Activated CD4-positive, alpha-beta T cell treated with anti-CD3 and anti-CD28 coated beads, Interleukin-2, amount 10 ng/mL, durations not matched to agents 24 days and 14 days (primary cell): ENCODE data around the gene IFI27L1. TPM values are rescaled to one million over a fixed set of nuclear protein-coding genes. Genes with fewer than 3 reads are reported as not detected.
A peak's percentile ranks its signal among the peaks of the same experiment; 100 is the strongest.

Experiments
- DNase-seq: peaks from one replicate; pipeline ENCODE4 v3.0.0; 2022
- H3K27ac Mint-ChIP-seq: one replicate; pipeline ENCODE4 v1.8.0; 2022; ENCODE audit warnings: mild to moderate bottlenecking, mixed read lengths
- H3K27me3 Mint-ChIP-seq: one replicate; pipeline ENCODE4 v1.8.0; 2022; ENCODE audit warnings: mixed read lengths
- H3K36me3 Mint-ChIP-seq: one replicate; pipeline ENCODE4 v1.8.0; 2022; ENCODE audit warnings: low read depth, mild to moderate bottlenecking, mixed read lengths
- H3K4me1 Mint-ChIP-seq: one replicate; pipeline ENCODE4 v1.8.0; 2021; ENCODE audit warnings: mixed read lengths
- H3K4me3 Mint-ChIP-seq: one replicate; pipeline ENCODE4 v1.8.0; 2022; ENCODE audit warnings: mild to moderate bottlenecking, moderate library complexity, mixed read lengths
- H3K9me3 Mint-ChIP-seq: one replicate; pipeline ENCODE4 v1.8.0; 2021; ENCODE audit warnings: mixed read lengths
- intact Hi-C: fragments of 100-400 bp; cut with micrococcal nuclease; formaldehyde crosslinking; loops from one replicate; pipeline ENCODE4 v1.15.1; 2023
- total RNA-seq: library from RNA; stranded (reverse); gene quantifications from 2 replicates; pipeline ENCODE4 v1.2.3, GENCODE V29; 2022

Gene IFI27L1
- total RNA-seq, 1 donor from 2014 or later = 28.0 TPM

DNA sequence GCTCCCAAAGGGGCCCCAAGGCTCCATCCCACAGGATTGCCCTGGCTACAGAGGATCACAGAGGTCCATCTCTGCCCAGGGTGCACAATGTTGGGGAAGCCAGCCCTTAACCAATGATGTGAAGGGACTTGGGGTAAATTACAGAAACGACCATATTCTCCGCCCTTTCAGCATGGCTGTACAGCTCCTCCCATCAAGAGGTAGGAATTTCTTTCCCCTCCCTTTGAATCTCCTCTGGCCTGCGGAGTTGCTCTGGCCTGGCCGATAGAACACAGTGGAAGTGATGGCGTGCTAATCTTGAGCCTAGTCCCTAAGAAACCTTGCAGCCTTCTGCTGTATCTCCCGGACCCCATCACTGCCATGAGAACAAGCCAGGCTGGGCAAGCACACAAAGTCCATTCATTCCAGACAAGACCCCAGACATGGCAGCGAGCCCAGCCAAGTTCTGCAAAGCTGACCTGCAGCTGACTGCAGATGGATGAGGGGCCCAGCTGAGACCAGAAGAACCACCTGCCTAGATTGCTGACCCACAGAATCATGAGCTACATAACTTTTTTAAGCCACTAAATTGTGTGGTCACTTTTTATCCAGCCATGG is 22.5 kb downstream of the IFI27L1 start:
- Mint-ChIP-seq H3K4me3 (no peak overlapping the region), H3K27me3 (no peaks in the 10 kb centered on the region), H3K36me3 (no peaks in the 10 kb centered on the region), H3K27ac (no peak overlapping the region), H3K9me3 (peaks cover 4% of the 10 kb centered on the region), H3K4me1 (no peaks in the 10 kb centered on the region)
- no peak for DNase-seq
- intact Hi-C loops = no loop called here

DNA sequence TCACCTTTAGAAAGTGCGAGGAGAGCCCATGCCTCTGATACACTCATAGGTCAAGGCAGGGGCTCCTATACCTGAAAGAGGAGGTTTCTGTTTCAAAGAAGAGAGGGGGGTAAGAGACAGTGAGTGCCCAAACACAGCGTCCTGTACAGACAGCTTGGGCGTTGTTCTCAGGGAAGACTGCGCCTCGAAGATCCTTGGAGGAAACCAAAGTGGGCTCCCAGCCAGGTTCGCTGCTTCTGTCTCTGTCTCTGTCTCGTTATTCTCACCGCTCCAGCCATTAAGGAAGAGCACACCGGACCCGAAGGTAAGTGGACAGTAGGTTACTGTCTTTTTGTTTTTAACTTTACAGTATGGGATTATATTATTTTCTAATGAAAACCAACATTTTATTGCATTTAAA is 23.6 kb downstream of the IFI27L1 start:
- intact Hi-C loops = no loop called here
- no peaks in the 10 kb centered on the region for H3K36me3 Mint-ChIP-seq
- H3K4me3 Mint-ChIP-seq = no peak overlapping the region
- no peak for DNase-seq
- H3K4me1 Mint-ChIP-seq = no peaks in the 10 kb centered on the region
- H3K27me3 Mint-ChIP-seq = no peaks in the 10 kb centered on the region
- peaks cover 4% of the 10 kb centered on the region for H3K9me3 Mint-ChIP-seq
- no peak overlapping the region for H3K27ac Mint-ChIP-seq

DNA sequence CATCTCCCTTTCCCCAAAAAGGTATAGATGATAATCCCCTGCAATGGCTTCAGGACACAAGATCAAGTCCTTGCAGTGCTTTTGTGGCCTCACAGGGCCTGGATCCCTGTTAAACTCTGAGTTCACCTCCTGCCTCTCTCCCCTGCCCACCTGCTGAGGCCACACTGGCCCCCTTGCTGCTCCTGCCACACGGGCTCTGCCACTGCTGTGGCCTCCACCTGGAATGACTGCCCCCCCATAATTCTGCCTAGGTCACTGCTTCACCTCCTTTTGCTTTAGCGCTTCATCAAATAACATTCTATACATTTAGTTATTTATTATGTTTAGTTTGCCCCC is 28.8 kb downstream of the IFI27L1 start:
- no peak for DNase-seq
- no peaks in the 10 kb centered on the region for H3K36me3 Mint-ChIP-seq
- no peaks in the 10 kb centered on the region for H3K27me3 Mint-ChIP-seq
- intact Hi-C loops = no loop called here
- H3K4me1 Mint-ChIP-seq = peaks cover 25% of the 10 kb centered on the region
- H3K9me3 Mint-ChIP-seq = peaks cover 4% of the 10 kb centered on the region
- no peak overlapping the region for H3K4me3 Mint-ChIP-seq
- peak overlapping the region; percentile 31 for H3K27ac Mint-ChIP-seq

DNA sequence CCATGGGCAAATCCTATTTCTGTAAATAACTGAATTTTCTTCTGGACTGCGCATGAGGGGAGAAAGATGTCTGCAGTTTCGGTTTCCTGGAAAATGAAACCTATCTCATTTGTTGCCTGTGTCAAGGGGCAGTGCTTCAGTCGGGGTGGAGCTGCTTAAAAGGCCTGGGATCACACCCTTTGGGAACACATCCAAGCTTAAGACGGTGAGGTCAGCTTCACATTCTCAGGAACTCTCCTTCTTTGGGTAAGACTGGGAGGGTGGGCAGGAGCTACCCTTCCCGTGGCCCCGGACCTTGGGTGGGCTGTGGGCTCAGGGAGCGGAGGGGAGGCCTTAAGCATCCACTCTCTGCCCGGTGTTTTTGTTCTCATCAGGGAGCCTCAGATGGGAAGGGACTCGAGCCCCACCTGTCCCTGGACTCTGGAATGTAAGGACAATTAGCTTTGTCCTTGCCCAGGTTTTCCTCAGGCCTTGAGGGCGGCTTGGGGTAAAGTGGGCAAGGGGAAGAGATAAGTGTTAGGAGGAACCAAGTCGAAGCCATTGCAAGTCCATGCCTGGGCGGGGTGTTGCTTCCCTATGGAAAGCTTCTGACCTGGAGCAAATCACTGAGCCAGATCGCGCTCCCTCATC is 29.6 kb downstream of the IFI27L1 start, which contains the start of gene IFI27:
Gene IFI27 (plus strand): TSS at position 185 of the 630 bp plus-strand sequence.
- Mint-ChIP-seq H3K9me3 (peaks cover 4% of the 10 kb centered on the region), H3K4me3 (peak within 1 kb of the TSS; percentile 62), H3K36me3 (no peaks in the 10 kb centered on the region), H3K27me3 (no peaks in the 10 kb centered on the region), H3K4me1 (peaks cover 27% of the 10 kb centered on the region), H3K27ac (peak within 1 kb of the TSS; percentile 68)
- DNase-seq = peak; percentile 70
- intact Hi-C loops = no loop called here

DNA sequence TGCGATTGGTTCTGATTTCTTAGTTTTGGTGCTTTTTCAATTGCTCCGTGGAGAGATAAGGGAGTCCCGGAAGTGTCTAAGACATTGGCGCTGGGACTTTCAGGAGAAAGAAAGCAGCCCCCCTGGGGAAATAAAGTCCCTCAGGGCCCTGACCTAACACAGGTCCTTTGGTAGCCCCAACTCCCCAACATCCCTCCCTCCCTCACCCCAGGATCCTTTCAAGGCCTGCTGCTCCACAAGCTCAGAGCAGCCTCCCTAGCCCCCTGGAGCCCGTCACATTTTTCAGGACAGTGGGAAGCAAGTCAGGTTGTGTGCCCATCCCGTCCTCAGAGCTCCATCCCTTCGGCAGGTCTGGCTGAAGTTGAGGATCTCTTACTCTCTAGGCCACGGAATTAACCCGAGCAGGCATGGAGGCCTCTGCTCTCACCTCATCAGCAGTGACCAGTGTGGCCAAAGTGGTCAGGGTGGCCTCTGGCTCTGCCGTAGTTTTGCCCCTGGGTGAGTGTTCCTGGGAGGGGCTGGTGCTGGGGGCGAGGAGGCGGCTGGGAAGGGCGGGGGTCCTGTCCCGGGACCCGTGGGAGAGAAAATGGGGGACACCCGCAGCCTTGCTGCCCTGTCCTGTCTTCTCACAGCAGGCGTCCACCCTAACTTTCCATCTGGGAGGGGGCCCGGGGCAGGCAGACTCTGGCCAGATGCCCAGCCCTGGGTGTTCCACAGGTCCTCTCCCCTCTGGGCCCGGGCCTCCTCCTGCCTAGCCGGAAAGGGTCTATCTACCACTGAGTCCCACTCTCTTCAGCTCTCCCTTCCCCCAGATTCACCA is 30.4 kb downstream of the IFI27L1 start:
- Mint-ChIP-seq H3K27ac (peak overlapping the region; percentile 46), H3K27me3 (no peaks in the 10 kb centered on the region), H3K4me1 (peaks cover 27% of the 10 kb centered on the region), H3K36me3 (no peaks in the 10 kb centered on the region), H3K4me3 (peak overlapping the region; percentile 62), H3K9me3 (peaks cover 4% of the 10 kb centered on the region)
- no peak for DNase-seq
- intact Hi-C loops = no loop called here

DNA sequence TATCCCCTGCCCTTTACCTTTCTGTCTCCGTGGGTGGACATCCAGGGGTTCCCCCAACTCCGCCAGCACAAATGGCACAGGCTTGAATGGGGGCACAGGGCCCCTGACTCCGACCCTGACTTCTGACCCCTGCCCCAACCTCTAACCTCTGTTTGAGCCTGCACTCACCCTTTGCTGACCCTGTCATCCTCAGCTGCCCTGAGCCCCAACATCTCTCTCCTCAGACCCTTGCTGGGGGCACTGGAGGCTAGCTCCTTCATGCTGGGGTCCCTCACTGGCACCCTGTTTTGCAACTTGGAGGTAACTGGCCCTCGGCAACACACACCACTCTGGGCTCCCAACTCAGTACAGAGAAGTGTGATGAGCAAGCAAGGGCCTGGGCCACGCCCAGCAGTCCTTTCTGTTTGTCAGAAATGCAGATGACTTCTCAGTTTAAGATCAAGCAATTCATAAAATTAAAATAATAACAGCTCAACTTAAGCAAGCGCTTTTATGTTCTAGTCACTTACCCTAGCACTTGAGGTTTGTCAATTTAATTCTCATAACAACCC is 31.5 kb downstream of the IFI27L1 start:
- DNase-seq = no peak
- Mint-ChIP-seq H3K4me1 (peaks cover 27% of the 10 kb centered on the region), H3K27ac (no peak overlapping the region), H3K27me3 (no peaks in the 10 kb centered on the region), H3K36me3 (no peaks in the 10 kb centered on the region), H3K9me3 (peaks cover 4% of the 10 kb centered on the region), H3K4me3 (peak overlapping the region; percentile 62)
- intact Hi-C loops = no loop called here

DNA sequence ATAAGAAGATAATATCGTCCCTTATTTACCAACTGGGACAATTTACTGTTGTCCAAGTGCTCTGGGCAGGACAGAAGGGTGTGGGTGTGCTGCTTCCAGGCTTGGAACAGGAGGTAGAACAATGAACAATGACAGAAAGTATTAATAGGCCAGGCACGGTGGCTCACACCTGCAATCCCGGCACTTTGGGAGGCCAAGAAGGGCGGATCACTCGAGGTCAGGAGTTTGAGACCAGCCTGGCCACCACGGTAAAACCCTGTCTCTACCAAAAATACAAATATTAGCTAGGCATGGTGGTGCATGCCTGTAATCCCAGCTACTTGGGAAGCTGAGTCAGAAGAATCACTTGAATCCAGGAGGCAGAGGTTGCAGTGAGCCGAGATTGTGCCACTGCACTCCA is 32.0 kb downstream of the IFI27L1 start:
- Mint-ChIP-seq H3K27me3 (peaks cover 2% of the 10 kb centered on the region), H3K27ac (no peak overlapping the region), H3K4me1 (peaks cover 29% of the 10 kb centered on the region), H3K9me3 (peaks cover under 1% of the 10 kb centered on the region), H3K4me3 (no peak overlapping the region), H3K36me3 (no peaks in the 10 kb centered on the region)
- intact Hi-C loops = no loop called here
- no peak for DNase-seq

DNA sequence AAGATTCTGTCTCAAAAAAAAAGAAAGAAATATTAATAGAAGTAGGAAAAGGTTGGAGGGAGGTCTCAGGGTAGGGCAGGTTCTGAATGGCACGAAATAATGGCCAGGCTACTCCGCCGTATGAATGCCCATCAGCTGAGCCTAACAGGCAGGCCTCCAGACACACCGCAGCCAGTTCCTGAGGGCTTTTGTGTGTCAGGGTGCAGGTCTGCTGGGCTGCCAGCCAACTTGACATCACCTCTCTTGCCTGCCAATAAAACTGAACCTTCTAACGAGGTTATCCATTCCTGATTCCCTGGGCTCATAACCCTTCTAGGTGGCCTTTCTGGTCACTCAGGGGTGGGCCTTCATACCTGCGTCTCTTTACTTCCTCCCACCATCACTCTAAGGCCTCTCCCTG is 32.4 kb downstream of the IFI27L1 start:
- Mint-ChIP-seq H3K27ac (no peak overlapping the region), H3K4me3 (no peak overlapping the region), H3K36me3 (no peaks in the 10 kb centered on the region), H3K9me3 (no peaks in the 10 kb centered on the region), H3K27me3 (peaks cover 3% of the 10 kb centered on the region), H3K4me1 (peaks cover 29% of the 10 kb centered on the region)
- intact Hi-C loops = no loop called here
- no peak for DNase-seq

DNA sequence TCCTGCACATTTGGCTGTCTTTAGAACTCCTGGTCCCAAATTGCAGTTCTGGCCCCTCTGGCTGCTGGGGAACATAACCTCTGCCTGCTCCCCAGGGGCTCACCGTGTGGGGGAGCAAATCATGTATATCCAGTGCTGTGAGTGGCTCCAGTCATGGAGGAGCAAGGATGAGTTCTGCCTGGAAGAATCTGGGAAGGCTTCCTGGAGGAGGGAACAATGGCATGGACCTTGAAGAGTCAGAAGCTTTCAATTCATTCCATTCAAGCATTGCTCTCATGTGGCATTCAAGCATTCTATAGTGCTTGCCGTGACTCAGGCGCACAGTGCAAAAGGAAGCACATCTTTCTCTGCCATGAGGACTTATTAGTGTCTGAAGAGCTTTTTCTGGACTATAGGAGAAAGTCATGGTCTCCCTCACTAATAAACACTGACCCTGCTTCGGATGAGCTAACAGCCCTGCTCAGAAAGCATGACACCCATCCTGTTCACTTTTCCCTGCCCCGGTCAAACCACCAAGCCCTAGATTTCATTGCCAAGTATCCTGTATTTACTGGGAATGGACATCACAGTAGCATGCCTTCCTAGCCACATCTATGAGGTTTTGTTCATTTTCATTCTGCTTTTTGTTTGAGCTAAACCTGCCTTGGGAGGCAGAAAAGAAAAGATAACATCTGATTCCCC is 32.9 kb downstream of the IFI27L1 start:
- H3K4me3 Mint-ChIP-seq = no peak overlapping the region
- H3K36me3 Mint-ChIP-seq = no peaks in the 10 kb centered on the region
- H3K9me3 Mint-ChIP-seq = no peaks in the 10 kb centered on the region
- H3K27me3 Mint-ChIP-seq = peaks cover 3% of the 10 kb centered on the region
- intact Hi-C loops = no loop called here
- peaks cover 29% of the 10 kb centered on the region for H3K4me1 Mint-ChIP-seq
- no peak overlapping the region for H3K27ac Mint-ChIP-seq
- DNase-seq = no peak

DNA sequence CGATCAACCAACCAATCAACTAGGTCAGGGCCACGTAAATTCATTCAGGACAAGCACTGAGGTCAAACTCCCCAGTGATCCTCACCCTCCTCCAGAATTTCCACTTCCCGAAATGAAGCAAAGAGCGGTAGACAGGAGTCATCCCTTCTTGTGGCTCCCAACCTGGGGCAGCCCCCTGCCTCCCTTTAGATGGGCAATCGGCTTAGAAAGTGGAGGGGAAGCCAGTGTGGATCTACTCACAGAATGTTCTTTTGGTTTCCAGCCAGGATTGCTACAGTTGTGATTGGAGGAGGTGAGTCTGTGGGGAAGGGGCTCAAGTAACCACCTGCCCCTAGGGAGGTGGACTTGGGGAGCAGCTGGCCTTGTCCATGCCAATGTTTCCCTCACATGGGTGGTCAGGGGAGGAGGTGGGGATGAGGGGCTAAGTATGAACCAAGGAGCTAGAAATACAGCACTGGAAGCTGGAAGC is 33.5 kb downstream of the IFI27L1 start:
- H3K4me3 Mint-ChIP-seq = no peak overlapping the region
- no peak for DNase-seq
- peaks cover 3% of the 10 kb centered on the region for H3K27me3 Mint-ChIP-seq
- H3K27ac Mint-ChIP-seq = no peak overlapping the region
- H3K4me1 Mint-ChIP-seq = peaks cover 29% of the 10 kb centered on the region
- H3K36me3 Mint-ChIP-seq = no peaks in the 10 kb centered on the region
- intact Hi-C loops = no loop called here
- H3K9me3 Mint-ChIP-seq = peaks cover 3% of the 10 kb centered on the region

DNA sequence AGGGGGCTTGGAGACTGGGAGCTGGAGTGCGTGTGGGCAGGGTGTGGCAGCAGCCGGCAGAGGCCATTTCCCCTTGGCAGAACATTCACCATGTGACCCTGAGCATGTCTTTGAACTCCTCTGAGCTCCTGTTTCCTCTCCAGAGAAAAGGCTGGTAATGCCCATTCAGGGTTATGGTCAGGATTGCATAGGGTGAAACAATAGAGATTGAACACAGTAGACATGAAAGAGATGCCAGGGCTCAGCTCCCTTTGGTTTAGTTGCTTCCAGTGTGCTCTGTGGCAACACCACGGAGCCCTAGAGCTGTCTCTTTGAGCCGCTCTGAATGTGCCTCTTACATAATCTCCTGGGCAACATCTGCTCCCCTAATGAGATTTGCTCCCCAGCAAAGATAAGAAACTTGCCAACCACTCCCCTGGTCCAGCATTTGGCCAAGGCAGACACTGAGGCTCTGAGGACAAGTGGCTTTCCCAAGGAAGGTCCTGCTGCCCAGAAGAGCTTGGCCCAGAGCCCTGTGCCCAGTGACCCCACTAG is 34.0 kb downstream of the IFI27L1 start:
- intact Hi-C loops = no loop called here
- peaks cover 27% of the 10 kb centered on the region for H3K4me1 Mint-ChIP-seq
- H3K27me3 Mint-ChIP-seq = peaks cover 3% of the 10 kb centered on the region
- peaks cover 3% of the 10 kb centered on the region for H3K9me3 Mint-ChIP-seq
- DNase-seq = no peak
- no peak overlapping the region for H3K4me3 Mint-ChIP-seq
- no peak overlapping the region for H3K27ac Mint-ChIP-seq
- H3K36me3 Mint-ChIP-seq = no peaks in the 10 kb centered on the region

DNA sequence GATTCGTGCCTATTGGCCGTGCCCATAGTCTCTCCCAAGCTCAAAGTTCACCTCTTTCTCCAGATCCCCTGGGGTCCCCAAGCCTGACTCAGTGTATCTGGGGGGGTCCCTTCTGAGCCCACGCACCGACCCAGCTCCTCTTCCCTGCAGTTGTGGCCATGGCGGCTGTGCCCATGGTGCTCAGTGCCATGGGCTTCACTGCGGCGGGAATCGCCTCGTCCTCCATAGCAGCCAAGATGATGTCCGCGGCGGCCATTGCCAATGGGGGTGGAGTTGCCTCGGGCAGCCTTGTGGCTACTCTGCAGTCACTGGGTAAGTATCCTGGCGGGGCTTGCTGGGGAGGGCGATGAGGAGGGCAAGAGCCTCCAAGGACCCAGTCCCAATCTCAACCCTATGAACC is 34.5 kb downstream of the IFI27L1 start:
- H3K27me3 Mint-ChIP-seq = peaks cover 3% of the 10 kb centered on the region
- H3K27ac Mint-ChIP-seq = no peak overlapping the region

DNA sequence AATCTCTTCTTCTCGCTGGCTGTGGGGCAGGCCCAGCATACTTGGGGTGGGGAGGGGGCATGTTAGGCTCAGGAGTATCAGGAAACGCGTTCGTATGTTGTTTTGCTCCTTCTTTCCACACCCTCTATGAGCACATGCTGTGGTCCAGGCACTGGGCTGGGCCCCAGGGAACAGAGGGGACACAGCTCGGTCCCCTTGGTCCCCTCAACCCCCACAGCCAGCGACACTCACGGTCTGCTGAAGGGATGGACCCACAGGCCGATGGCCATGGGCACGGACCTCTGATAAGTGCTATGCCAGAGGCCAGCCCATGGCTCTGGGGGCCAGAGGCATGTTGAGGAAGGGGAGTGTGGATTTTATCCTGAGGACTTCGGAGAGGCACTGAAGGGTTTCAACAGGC is 35.6 kb downstream of the IFI27L1 start:
- Mint-ChIP-seq H3K27me3 (peaks cover 5% of the 10 kb centered on the region), H3K9me3 (peaks cover 10% of the 10 kb centered on the region)

More for the DNA sequence above, 34.5 kb downstream of the IFI27L1 start:
- Mint-ChIP-seq H3K9me3 (peaks cover 6% of the 10 kb centered on the region), H3K36me3 (no peaks in the 10 kb centered on the region), H3K4me3 (no peak overlapping the region), H3K4me1 (peaks cover 23% of the 10 kb centered on the region)
- intact Hi-C loops = no loop called here
- no peak for DNase-seq

More for the DNA sequence above, 35.6 kb downstream of the IFI27L1 start:
- intact Hi-C loops = no loop called here
- peaks cover 23% of the 10 kb centered on the region for H3K4me1 Mint-ChIP-seq
- no peaks in the 10 kb centered on the region for H3K36me3 Mint-ChIP-seq
- no peak for DNase-seq
- H3K27ac Mint-ChIP-seq = no peak overlapping the region
- H3K4me3 Mint-ChIP-seq = no peak overlapping the region
